K562 (cell line): Measurements from ENCODE around the gene MLLT11. TPM values are rescaled to one million over a fixed set of nuclear protein-coding genes. Genes with fewer than 3 reads are reported as not detected.

Experiments used
- ATAC-seq: fragments of 200-7000 bp; cut with Tn5 transposase; 3 replicates; pipeline ENCODE4 v1.9.1; 2020; ENCODE audit warnings: moderate library complexity
- BruUV-seq: library from RNA; stranded (reverse); fragments of 400-500 nt; replicated peaks from 2 replicates; lab custom pipeline; 2021; lab: Mats Ljungman, UMichigan
- CTCF ChIA-PET: fragments of 300-600 bp; formaldehyde crosslinking; extraction: SDS; loops from one replicate; lab custom pipeline; 2021; ENCODE audit warnings: low intra/inter-chr PET ratio; lab: Yijun Ruan, JAX
- POLR2A ChIA-PET: fragments of 300-600, 350-650 bp; sonication (Branson Sonifier 250); formaldehyde crosslinking; extraction: SDS; loops from one replicate; lab custom pipeline; 2021; ENCODE audit warnings: antibody characterized with exemption, inconsistent platforms; lab: Yijun Ruan, JAX
- DNase-seq, 4 experiments: peaks; one replicate each; pipeline versions ENCODE4 v3.0.0 to v3.0.0-alpha.2; 2011 to 2018; ENCODE audit warnings: low spot score in 3 of 4, mixed read lengths in 3 of 4; ENCODE audit errors: extremely low read depth in 1 of 4
- FAIRE-seq: peaks from 2 replicates; lab custom pipeline; 2011; peaks lifted over from hg19 to GRCh38; lab: Jason Lieb, UNC
- H2AFZ ChIP-seq: 2 replicates; pipeline ENCODE4 v1.6.0; 2011; ENCODE audit warnings: low read depth, low read length, control low read depth, inconsistent platforms
- H3K27ac ChIP-seq: fragments of 200-600 bp; 3 replicates; pipeline ENCODE4 v1.8.0; 2011; ENCODE audit warnings: low read depth, mild to moderate bottlenecking, control low read depth, inconsistent platforms, low read length, moderate library complexity, mixed read lengths; ENCODE audit errors: extremely low read depth
- H3K27me3 ChIP-seq, 2 experiments: fragments of 300-600 bp in 1 of 2; 2 replicates in 1 of 2; 3 replicates in 1 of 2; pipeline versions ENCODE4 v1.6.0 to v1.8.0; 2011; ENCODE audit warnings: inconsistent platforms in 2 of 2, low read length in 2 of 2, mild to moderate bottlenecking in 1 of 2, mixed read lengths in 1 of 2, moderate library complexity in 1 of 2; ENCODE audit not compliant: control insufficient read depth in 2 of 2, insufficient read depth in 2 of 2
- H3K36me3 ChIP-seq: fragments of 300-600 bp; 3 replicates; pipeline ENCODE4 v1.8.0; 2011; ENCODE audit warnings: mild to moderate bottlenecking, low read length, inconsistent platforms; ENCODE audit not compliant: control insufficient read depth, insufficient read depth
- H3K4me1 ChIP-seq, 2 experiments: fragments of 200-600 bp in 1 of 2; replicated peaks in 1 of 2; 2 replicates in 1 of 2; 3 replicates in 1 of 2; pipeline versions ENCODE4 v1.5.1 to v1.8.0; 2011; ENCODE audit warnings: inconsistent platforms in 2 of 2, low read length in 2 of 2, mild to moderate bottlenecking in 1 of 2, mixed read lengths in 1 of 2, moderate library complexity in 1 of 2; ENCODE audit not compliant: control insufficient read depth in 2 of 2, insufficient read depth in 2 of 2
- H3K4me2 ChIP-seq: 2 replicates; pipeline ENCODE4 v1.6.1; 2011; ENCODE audit warnings: low read length, control low read depth, inconsistent platforms, mixed read lengths; ENCODE audit not compliant: insufficient read depth
- H3K4me3 ChIP-seq: fragments of 200-600 bp; sonication (generic), shearing (Covaris generic); 2 replicates; pipeline ENCODE4 v1.5.1; 2016; ENCODE audit warnings: control low read depth, inconsistent platforms
- H3K79me2 ChIP-seq: fragments of 200-600 bp; 3 replicates; pipeline ENCODE4 v1.8.0; 2011; ENCODE audit warnings: low read length, inconsistent platforms; ENCODE audit not compliant: control insufficient read depth, insufficient read depth
- H3K9ac ChIP-seq, 2 experiments: 2 replicates each; pipeline versions ENCODE4 v1.6.0 to v1.6.1; 2011; ENCODE audit warnings: low read depth in 2 of 2, low read length in 2 of 2, control low read depth in 1 of 2, inconsistent platforms in 1 of 2, mild to moderate bottlenecking in 1 of 2, mixed read lengths in 1 of 2; ENCODE audit not compliant: insufficient read depth in 1 of 2
- H3K9me1 ChIP-seq: one replicate; pipeline ENCODE4 v1.6.0; 2011; ENCODE audit warnings: inconsistent platforms, mild to moderate bottlenecking, low read length, moderate library complexity; ENCODE audit not compliant: control insufficient read depth, insufficient read depth
- H3K9me3 ChIP-seq: replicated peaks from 2 replicates; pipeline ENCODE4 v1.5.1; 2011; ENCODE audit warnings: low read depth, low read length, inconsistent platforms; ENCODE audit not compliant: control insufficient read depth, insufficient read depth
- H4K20me1 ChIP-seq: replicated peaks from 2 replicates; pipeline ENCODE4 v1.6.1; 2011; ENCODE audit warnings: low read length, inconsistent platforms, mixed read lengths; ENCODE audit not compliant: control insufficient read depth, insufficient read depth
- C11orf30 ChIP-seq: fragments of 450-650 bp; IDR thresholded peaks from 2 replicates; pipeline ENCODE4 v1.6.1; 2016; ENCODE audit warnings: low read depth, mild to moderate bottlenecking
- ELF4 ChIP-seq: fragments of 450-650 bp; formaldehyde crosslinking; IDR thresholded peaks from 2 replicates; pipeline ENCODE4 v1.4.0; 2022; ENCODE audit warnings: missing genetic modification characterization
- ESRRB ChIP-seq: fragments of 250-450 bp; sonication (Bioruptor Pico); IDR thresholded peaks from 2 replicates; pipeline ENCODE4 v1.5.0; 2020; ENCODE audit warnings: mild to moderate bottlenecking, moderate library complexity, borderline replicate concordance
- GTF2A2 ChIP-seq: IDR thresholded peaks from 2 replicates; pipeline ENCODE4 v1.6.1; 2016; ENCODE audit warnings: mild to moderate bottlenecking, missing genetic modification characterization, missing compliant biosample characterization
- MTA1 ChIP-seq: fragments of 450-650 bp; IDR thresholded peaks from 2 replicates; pipeline ENCODE4 v1.6.1; 2017; ENCODE audit warnings: borderline replicate concordance
- MYC ChIP-seq, 2 experiments: fragments of 250-450 bp in 1 of 2; sonication (Bioruptor Pico) in 1 of 2; IDR thresholded peaks; 2 replicates each; pipeline versions ENCODE4 v1.5.1 to v1.6.1; 2012 to 2021; ENCODE audit warnings: low read depth in 2 of 2, borderline replicate concordance in 1 of 2, improper control_type of control experiment in 1 of 2, low read length in 1 of 2, mild to moderate bottlenecking in 1 of 2, moderate library complexity in 1 of 2
- NR2C2 ChIP-seq, 2 experiments: fragments of 200-800 bp in 1 of 2; sonication (Bioruptor generic) in 1 of 2; sonication (generic) in 1 of 2; formaldehyde crosslinking in 1 of 2; IDR thresholded peaks; 2 replicates each; pipeline versions ENCODE4 v1.6.1 to v1.8.0; 2016 to 2022; ENCODE audit warnings: mild to moderate bottlenecking in 1 of 2, missing compliant biosample characterization in 1 of 2, missing genetic modification characterization in 1 of 2, missing genetic modification reagents in 1 of 2
- VEZF1 ChIP-seq: fragments of 200-800 bp; sonication (Bioruptor generic); IDR thresholded peaks from 2 replicates; pipeline ENCODE4 v1.6.1; 2017; ENCODE audit warnings: missing genetic modification characterization, missing compliant biosample characterization
- ZBED1 ChIP-seq: IDR thresholded peaks from 2 replicates; pipeline ENCODE4 v1.6.1; 2014
- ZNF696 ChIP-seq: fragments of 250-450 bp; sonication (Bioruptor Pico); conservative IDR thresholded peaks from 2 replicates; pipeline ENCODE4 v1.4.0; 2020; ENCODE audit warnings: mild to moderate bottlenecking, moderate library complexity
- in situ Hi-C: fragments of 300-500 bp; cut with MboI; formaldehyde crosslinking; loops from 4 replicates; pipeline ENCODE4 v1.15.0; 2018; ENCODE audit warnings: inconsistent platforms, mixed read lengths
- intact Hi-C: fragments of 100-400 bp; cut with micrococcal nuclease; formaldehyde crosslinking; loops from 2 replicates; pipeline ENCODE4 v1.14.2; 2022
- polyA plus RNA-seq, 8 experiments: library from polyadenylated mRNA; depleted of rRNA in 4 of 8; stranded (reverse) in 5 of 8; unstranded in 3 of 8; fragments of >200 nt; fragmentation: Nextera tagmentation in 2 of 8; fragmentation: Illumina TruSeq in 1 of 8; extraction: Ambion mirVana in 2 of 8; extraction: Trizol in 1 of 8; gene quantifications; 2 replicates each; pipeline versions ENCODE4 v1.2.1 to v1.2.3, GENCODE V29; 2011 to 2014; ENCODE audit warnings: inconsistent platforms in 1 of 8, missing spikeins in 1 of 8
- total RNA-seq, 7 experiments: library from RNA; depleted of rRNA in 6 of 7; stranded (reverse); fragments of >200 nt in 6 of 7; fragmentation: Illumina TruSeq in 2 of 7; extraction: Trizol in 2 of 7; gene quantifications; 2 replicates each; pipeline versions ENCODE4 v1.2.1 to v1.2.3, GENCODE V29; 2011 to 2021; ENCODE audit warnings: low replicate concordance in 1 of 7
- TF ChIP-seq, protein P1 (sequence below): sonication (generic); formaldehyde crosslinking; IDR thresholded peaks from 2 replicates; pipeline ENCODE4 v1.5.0; 2020; ENCODE audit warnings: missing genetic modification reagents

MLLT11 gene
- total and polyA plus RNA-seq, 9 of the 15 experiments (the other 6 are each of a cell fraction or from before 2014, with no cell fraction given), result 12.1 to 91.0 (median 22.0) TPM

GRCh38 chr1:151062741-151063371, 2.7 kb downstream of the MLLT11 start (continued):
- TF ChIP-seq NR2C2 (CRISPR knock-in tag; IDR thresholded peaks at IDR 0.05) (no peak), NR2C2 (tag; IDR thresholded peaks at IDR 0.05) (peak; percentile 83), ELF4 (CRISPR knock-in tag) (no peak), VEZF1 (CRISPR knock-in tag) (peak; percentile 31; the same call in 1 of the 2 replicates), MTA1 (peak; percentile 11; the same call in 1 of the 2 replicates), GTF2A2 (tag) (no peak), ESRRB (CRISPR knock-in tag) (no peak)

DNA sequence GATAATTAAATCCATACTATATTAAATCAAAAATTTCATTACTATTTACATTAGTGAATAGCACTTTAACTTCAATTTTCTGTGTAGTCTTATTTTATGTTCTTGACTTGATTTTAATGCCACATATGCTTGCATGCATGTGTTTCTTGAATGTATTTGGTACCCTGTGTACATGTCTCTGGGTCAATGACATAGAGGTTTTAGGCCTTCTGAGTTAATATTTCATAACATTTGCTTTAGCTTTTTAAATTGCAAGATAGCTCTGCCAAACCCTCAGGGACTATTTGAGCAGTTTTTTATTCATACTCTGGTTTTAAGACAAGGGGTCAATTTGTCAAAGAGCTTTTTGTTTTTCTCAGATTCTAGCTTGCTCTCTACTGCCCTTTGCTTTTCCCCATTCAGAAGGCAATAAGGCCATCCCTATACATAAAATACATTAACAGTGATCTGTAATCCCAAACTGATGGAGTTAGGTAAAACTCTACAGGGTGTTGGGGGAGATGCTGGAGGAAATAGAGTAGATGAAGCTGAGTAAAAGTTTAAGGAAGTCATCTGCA, 5.0 kb downstream of the MLLT11 start:
- H3K4me1 ChIP-seq, result peaks cover 16 to 31% of the 10 kb centered on the region in 2 experiments
- H3K36me3 ChIP-seq, result peaks cover 38% of the 10 kb centered on the region
- in situ Hi-C loops (no loop called here), intact Hi-C loops (no loop called here)
- ChIA-PET CTCF (no interaction called here), POLR2A (interaction anchor here (0.6 to 1.8 kb wide), 6 partner anchors 8 to 1392 kb away, joined by 3 to 7 read pairs (median 4); no protein-coding TSS in a partner anchor)
- H3K9me3 ChIP-seq, result no peaks in the 10 kb centered on the region
- ATAC-seq (no peak), DNase-seq (no peak), FAIRE-seq (no peak)
- no peak overlapping the region; a peak in 1 of 4 replicates for H3K9ac ChIP-seq
- no TSS peak for BruUV-seq
- no peak overlapping the region for H2AFZ ChIP-seq
- H3K27me3 ChIP-seq, result no peaks in the 10 kb centered on the region
- no peak overlapping the region for H3K4me3 ChIP-seq
- H3K27ac ChIP-seq, result no peak overlapping the region
- peaks cover 55% of the 10 kb centered on the region for H3K79me2 ChIP-seq
- H3K9me1 ChIP-seq, result no peaks in the 10 kb centered on the region
- no peaks in the 10 kb centered on the region for H4K20me1 ChIP-seq
- H3K4me2 ChIP-seq, result no peak overlapping the region
- TF ChIP-seq ZNF696 (CRISPR knock-in tag), result no peak
- TF ChIP-seq C11orf30, result no peak
- no peak for TF ChIP-seq ZBED1
- TF ChIP-seq, protein P1, sequence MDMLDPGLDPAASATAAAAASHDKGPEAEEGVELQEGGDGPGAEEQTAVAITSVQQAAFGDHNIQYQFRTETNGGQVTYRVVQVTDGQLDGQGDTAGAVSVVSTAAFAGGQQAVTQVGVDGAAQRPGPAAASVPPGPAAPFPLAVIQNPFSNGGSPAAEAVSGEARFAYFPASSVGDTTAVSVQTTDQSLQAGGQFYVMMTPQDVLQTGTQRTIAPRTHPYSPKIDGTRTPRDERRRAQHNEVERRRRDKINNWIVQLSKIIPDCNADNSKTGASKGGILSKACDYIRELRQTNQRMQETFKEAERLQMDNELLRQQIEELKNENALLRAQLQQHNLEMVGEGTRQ, result no peak
- TF ChIP-seq MYC (IDR thresholded peaks at IDR 0.05; ENCODE audit: low read depth, low read length), result no peak
- TF ChIP-seq MYC (CRISPR knock-in tag; IDR thresholded peaks at IDR 0.05; ENCODE audit: borderline replicate concordance, low read depth), result no peak
